GM10248 (cell line): ENCODE measurements around the gene POLR1D.

Experiments
- CTCF ChIA-PET: fragments of 300-600 bp; sonication (Branson Sonifier 250); formaldehyde crosslinking; extraction: SDS; loops from one replicate; lab custom pipeline; 2021; ENCODE audit warnings: antibody characterized with exemption; lab: Yijun Ruan, JAX
- POLR2A ChIA-PET: fragments of 350-650 bp; sonication (Branson Sonifier 250); formaldehyde crosslinking; extraction: SDS; loops from one replicate; lab custom pipeline; 2020; ENCODE audit warnings: antibody characterized with exemption; lab: Yijun Ruan, JAX
- DNase-seq: peaks from one replicate; pipeline ENCODE4 v3.0.0; 2012; ENCODE audit errors: extremely low spot score
- CTCF ChIP-seq: IDR thresholded peaks from 2 replicates; pipeline ENCODE4 v1.5.1; 2012; ENCODE audit warnings: mild to moderate bottlenecking, low read depth; ENCODE audit errors: extremely low read depth, missing control alignments, control extremely low read depth

Gene POLR1D

GRCh38 chr13:27583645-27584044 lies 38.0 kb upstream of the POLR1D start:
- ChIA-PET POLR2A (no interaction called here), CTCF (no interaction called here)
- no peak for DNase-seq
- no peak for TF ChIP-seq CTCF

GRCh38 chr13:27587095-27587746 lies 34.5 kb upstream of the POLR1D start:
- no peak for DNase-seq
- CTCF ChIA-PET = interaction anchor here (1.0 to 1.4 kb wide), 4 partner anchors 14 to 79 kb away, joined by 3 to 4 read pairs (median 3); no protein-coding TSS in a partner anchor
- POLR2A ChIA-PET = no interaction called here
- TF ChIP-seq CTCF = no peak

GRCh38 chr13:27588405-27588804 lies 33.3 kb upstream of the POLR1D start:
- ChIA-PET POLR2A (no interaction called here), CTCF (interaction anchor here (1.4 kb wide), 1 partner anchor 19 kb away, joined by 3 read pairs; no protein-coding TSS in a partner anchor)
- no peak for DNase-seq
- no peak for TF ChIP-seq CTCF

GRCh38 chr13:27592865-27593264 lies 28.8 kb upstream of the POLR1D start:
- TF ChIP-seq CTCF = no peak
- ChIA-PET CTCF (interaction anchor here (0.6 kb wide), 1 partner anchor 9 kb away, joined by 3 read pairs; no protein-coding TSS in a partner anchor), POLR2A (no interaction called here)
- no peak for DNase-seq

GRCh38 chr13:27593267-27593666 lies 28.4 kb upstream of the POLR1D start:
- CTCF ChIA-PET = interaction anchor here (0.6 kb wide), 1 partner anchor 8 kb away, joined by 3 read pairs; no protein-coding TSS in a partner anchor
- POLR2A ChIA-PET = no interaction called here
- no peak for TF ChIP-seq CTCF

GRCh38 chr13:27595055-27595811 lies 26.5 kb upstream of the POLR1D start:
- ChIA-PET CTCF (interaction anchor here (1.0 kb wide), 1 partner anchor 25 kb away, joined by 3 read pairs; the partner anchor contains the start of gene LNX2), POLR2A (no interaction called here)
- no peak for TF ChIP-seq CTCF
- DNase-seq = no peak

More at GRCh38 chr13:27593267-27593666, 28.4 kb upstream of the POLR1D start:
- no peak for DNase-seq
